Stomach (tissue), 9 donors: ENCODE data around the gene HIBCH. TPM values are rescaled to one million over a fixed set of nuclear protein-coding genes. Genes with fewer than 3 reads are reported as not detected.

Source experiments
- DNase-seq, 2 donors: peaks; one replicate each; pipeline versions ENCODE4 v3.0.0 to v3.0.0-alpha.2; 2013 to 2019
- H3K27ac ChIP-seq, 5 donors: fragments of 200-600 bp in 4 of 5; sonication (generic) in 4 of 5; one replicate each; pipeline ENCODE4 v1.5.1; 2013 to 2019; ENCODE audit warnings: mild to moderate bottlenecking in 1 of 5, moderate library complexity in 1 of 5
- H3K27me3 ChIP-seq, 3 donors: fragments of 200-600 bp; sonication (generic); one replicate each; pipeline ENCODE4 v1.5.1; 2017 to 2019; ENCODE audit warnings: mixed run types in 1 of 3
- H3K36me3 ChIP-seq, 4 donors: fragments of 200-600 bp; sonication (generic); 1 replicate in 3 of 4; 2 replicates in 1 of 4; pipeline ENCODE4 v1.5.1; 2016 to 2019
- H3K4me1 ChIP-seq, 4 donors: fragments of 200-600 bp; sonication (generic); one replicate each; pipeline ENCODE4 v1.5.1; 2016 to 2019
- H3K4me3 ChIP-seq, 4 donors: fragments of 200-600 bp; sonication (generic) in 3 of 4; one replicate each; pipeline ENCODE4 v1.5.1; 2016 to 2019; ENCODE audit warnings: mild to moderate bottlenecking in 1 of 4
- H3K9me3 ChIP-seq, 4 donors: fragments of 200-600 bp; sonication (generic); one replicate each; pipeline ENCODE4 v1.5.1; 2016 to 2019
- CTCF ChIP-seq, 7 experiments: fragments of 450-650 bp in 4 of 7; fragments of 200-600 bp in 3 of 7; sonication (generic) in 3 of 7; IDR thresholded peaks; one replicate each; pipeline ENCODE4 v1.5.1; 2016 to 2019; ENCODE audit warnings: antibody characterized with exemption in 7 of 7, control low read depth in 2 of 7, mild to moderate bottlenecking in 1 of 7
- EP300 ChIP-seq: sonication (generic); formaldehyde crosslinking; IDR thresholded peaks from one replicate; pipeline ENCODE4 v1.6.1; 2017; ENCODE audit warnings: antibody characterized with exemption
- POLR2A ChIP-seq, 4 donors: fragments of 450-650 bp; IDR thresholded peaks; one replicate each; pipeline ENCODE4 v1.6.1; 2016; ENCODE audit warnings: antibody characterized with exemption in 4 of 4, control low read depth in 2 of 4, mild to moderate bottlenecking in 1 of 4, moderate library complexity in 1 of 4
- POLR2AphosphoS5 ChIP-seq, 3 donors: sonication (generic); formaldehyde crosslinking; IDR thresholded peaks; one replicate each; pipeline ENCODE4 v1.6.1; 2016; ENCODE audit warnings: antibody characterized with exemption in 3 of 3
- WGBS, 5 donors: extraction: QIAGEN DNeasy Blood & Tissue Kit in 3 of 5; methylation state at CpG; one replicate each; pipeline versions ENCODE4 v1.1.5 to v1.1.7; 2013 to 2018; 5-methylcytosine and 5-hydroxymethylcytosine counted together
- intact Hi-C: fragments of 100-400 bp; cut with DNase I; formaldehyde crosslinking; loops from one replicate; pipeline ENCODE4 v1.15.1; 2023; ENCODE audit warnings: low total_unique reads
- polyA plus RNA-seq, 3 donors: library from polyadenylated mRNA; stranded (reverse); fragments of 200-250 nt; gene quantifications; one replicate each; pipeline ENCODE4 v1.2.3, GENCODE V29; 2013
- total RNA-seq, 5 donors: library from RNA; depleted of rRNA; stranded (reverse); fragments of >200 nt; gene quantifications; one replicate each; pipeline versions ENCODE4 v1.1.0 to v1.2.3, GENCODE V29; 2014 to 2016
- donor health status: healthy with polysubstance abuse.
- donor health status: Bipolar disorder and iron deficiency.
- donor health status: healthy.

HIBCH gene
- total and polyA plus RNA-seq, 8 donors, result 10.3 to 93.3 (median 23.1) TPM

GRCh38 chr2:190334479-190335224 lies 15.0 kb upstream of the HIBCH start:
- peaks cover 0 to 16% (median 4%) of the 10 kb centered on the region in 4 donors for H3K4me1 ChIP-seq
- peak in 1 of 2 donors; percentile 73 for DNase-seq
- H3K4me3 ChIP-seq, result no peak overlapping the region
- H3K27ac ChIP-seq, result peak overlapping the region in 2 of 5 donors; percentile 40 to 61
- H3K9me3 ChIP-seq, result no peaks in the 10 kb centered on the region
- 24 to 53% (median 34%) methylated on average over 8 of the region's 8 CpGs for WGBS, 5 donors
- intact Hi-C loops, result no loop called here
- TF ChIP-seq POLR2A (IDR thresholded peaks at IDR 0.05) (no peak), CTCF (IDR thresholded peaks at IDR 0.05) (no peak), POLR2AphosphoS5 (IDR thresholded peaks at IDR 0.05) (peak in 2 of 3 donors; percentile 58 to 78)
- no peaks in the 10 kb centered on the region for H3K27me3 ChIP-seq
- H3K36me3 ChIP-seq, result no peaks in the 10 kb centered on the region

- DNase-seq, result no peak
- 20 to 51% (median 36%) methylated on average over 2 of the region's 2 CpGs for WGBS, 5 donors
- Histone ChIP-seq H3K27ac (peak overlapping the region in 2 of 5 donors; percentile 40 to 61), H3K36me3 (no peaks in the 10 kb centered on the region), H3K27me3 (no peaks in the 10 kb centered on the region), H3K4me1 (peaks cover 0 to 16% (median 4%) of the 10 kb centered on the region in 4 donors), H3K9me3 (no peaks in the 10 kb centered on the region), H3K4me3 (no peak overlapping the region)
- intact Hi-C loops, result no loop called here
- TF ChIP-seq EP300, result no peak
- no peak for TF ChIP-seq POLR2A (IDR thresholded peaks at IDR 0.05)
- no peak for TF ChIP-seq POLR2AphosphoS5 (IDR thresholded peaks at IDR 0.05)
- no peak for TF ChIP-seq CTCF (IDR thresholded peaks at IDR 0.05)
Observed at GRCh38 chr2:190333928-190334327, 14.3 kb upstream of the HIBCH start.

GRCh38 chr2:190333395-190333794 lies 13.8 kb upstream of the HIBCH start:
- H3K4me3 ChIP-seq, result no peak overlapping the region
- 32 to 46% (median 39%) methylated on average over 8 of the region's 8 CpGs for WGBS, 5 donors

GRCh38 chr2:190328573-190329147 lies 9.0 kb upstream of the HIBCH start:
- H3K4me1 ChIP-seq, result peaks cover 0 to 4% (median 0%) of the 10 kb centered on the region in 4 donors
- intact Hi-C loops, result no loop called here
- H3K9me3 ChIP-seq, result no peaks in the 10 kb centered on the region
- no peak overlapping the region for H3K27ac ChIP-seq
- WGBS, 5 donors, result 71 to 84% (median 75%) methylated on average over 3 of the region's 3 CpGs
- no peaks in the 10 kb centered on the region for H3K27me3 ChIP-seq
- TF ChIP-seq CTCF (IDR thresholded peaks at IDR 0.05), result peak in 3 of 7 experiments; percentile 13 to 32 (median 20)
- TF ChIP-seq POLR2AphosphoS5 (IDR thresholded peaks at IDR 0.05), result no peak
- H3K4me3 ChIP-seq, result no peak overlapping the region
- H3K36me3 ChIP-seq, result no peaks in the 10 kb centered on the region
- no peak for DNase-seq

More at GRCh38 chr2:190333395-190333794, 13.8 kb upstream of the HIBCH start:
- DNase-seq, result no peak
- Histone ChIP-seq H3K27ac (no peak overlapping the region), H3K9me3 (no peaks in the 10 kb centered on the region), H3K36me3 (no peaks in the 10 kb centered on the region), H3K27me3 (no peaks in the 10 kb centered on the region), H3K4me1 (peaks cover 0 to 16% (median 4%) of the 10 kb centered on the region in 4 donors)
- TF ChIP-seq CTCF (IDR thresholded peaks at IDR 0.05), result no peak
- no peak for TF ChIP-seq POLR2AphosphoS5 (IDR thresholded peaks at IDR 0.05)
- no peak for TF ChIP-seq EP300
- no peak for TF ChIP-seq POLR2A (IDR thresholded peaks at IDR 0.05)
- intact Hi-C loops, result no loop called here
